H1 (cell line): ENCODE data around the gene MBLAC1. TPM values are rescaled to one million over a fixed set of nuclear protein-coding genes. Genes with fewer than 3 reads are reported as not detected.
"Not testable (repeated sequence)": the region's sequence is repeated elsewhere in the genome, so short reads cannot be mapped to it uniquely, and the experiment has no call there.

Experiments
- CTCF ChIA-PET: fragments of 300-600 bp; sonication (Branson Sonifier 250); formaldehyde crosslinking; loops from one replicate; lab custom pipeline; 2021; ENCODE audit not compliant: partially characterized antibody; lab: Charles Lee
- POLR2A ChIA-PET: fragments of 300-600 bp; sonication (Branson Sonifier 250); formaldehyde crosslinking; loops from one replicate; lab custom pipeline; 2021; ENCODE audit warnings: inconsistent platforms; ENCODE audit not compliant: partially characterized antibody; lab: Charles Lee
- DNase-seq, 2 experiments: peaks; one replicate each; pipeline versions ENCODE4 v3.0.0 to v3.0.0-alpha.2; 2010 to 2022; ENCODE audit warnings: low spot score in 2 of 2, low read depth in 1 of 2, mixed read lengths in 1 of 2
- FAIRE-seq: peaks from 2 replicates; lab custom pipeline; 2011; peaks lifted over from hg19 to GRCh38; lab: Jason Lieb, UNC
- H2AFZ ChIP-seq: 2 replicates; pipeline ENCODE4 v1.8.1; 2012; ENCODE audit warnings: low read length, inconsistent platforms
- H2AK5ac ChIP-seq: 2 replicates; pipeline ENCODE4 v1.6.1; 2013; ENCODE audit warnings: low read depth, low read length
- H2BK120ac ChIP-seq: replicated peaks from 2 replicates; pipeline ENCODE3; 2013; ENCODE audit warnings: low read depth, low read length, inconsistent platforms
- H2BK12ac ChIP-seq: 2 replicates; pipeline ENCODE4 v1.6.1; 2013; ENCODE audit warnings: low read depth, low read length
- H2BK15ac ChIP-seq: 2 replicates; pipeline ENCODE4 v1.6.1; 2013; ENCODE audit warnings: low read length
- H2BK20ac ChIP-seq: 2 replicates; pipeline ENCODE4 v1.6.1; 2013; ENCODE audit warnings: low read length
- H2BK5ac ChIP-seq: 2 replicates; pipeline ENCODE4 v1.6.1; 2013; ENCODE audit warnings: low read depth, low read length
- H3K14ac ChIP-seq: 2 replicates; pipeline ENCODE4 v1.6.1; 2013; ENCODE audit warnings: inconsistent platforms; ENCODE audit not compliant: insufficient read length
- H3K18ac ChIP-seq: 2 replicates; pipeline ENCODE4 v1.6.1; 2013; ENCODE audit warnings: low read length; ENCODE audit errors: extremely low read depth
- H3K23ac ChIP-seq: 2 replicates; pipeline ENCODE4 v1.6.1; 2013; ENCODE audit warnings: inconsistent platforms; ENCODE audit not compliant: insufficient read length
- H3K23me2 ChIP-seq: 2 replicates; pipeline ENCODE4 v1.6.1; 2013; ENCODE audit warnings: low read depth, low read length
- H3K27ac ChIP-seq: 2 replicates; pipeline ENCODE4 v1.6.1; 2011; ENCODE audit warnings: low read depth, low read length, inconsistent platforms
- H3K27me3 ChIP-seq, 4 experiments: replicated peaks in 1 of 4; 1 replicate in 1 of 4; 2 replicates in 3 of 4; pipeline versions ENCODE4 v1.6.1 to v1.8.1; 2011 to 2013; ENCODE audit warnings: low read length in 3 of 4, mild to moderate bottlenecking in 3 of 4, inconsistent platforms in 2 of 4, mixed read lengths in 2 of 4, moderate library complexity in 1 of 4; ENCODE audit not compliant: control insufficient read depth in 3 of 4, insufficient read depth in 3 of 4; ENCODE audit errors: extremely low read depth in 1 of 4
- H3K36me3 ChIP-seq, 4 experiments: 2 replicates each; pipeline versions ENCODE4 v1.6.1 to v1.8.1; 2011 to 2013; ENCODE audit warnings: mild to moderate bottlenecking in 4 of 4, low read length in 3 of 4, moderate library complexity in 2 of 4, control low read depth in 1 of 4, inconsistent platforms in 1 of 4; ENCODE audit not compliant: insufficient read depth in 4 of 4, control insufficient read depth in 2 of 4
- H3K4ac ChIP-seq: replicated peaks from 2 replicates; pipeline ENCODE3; 2013; ENCODE audit warnings: low read length, low read depth, mixed read lengths, inconsistent platforms; ENCODE audit not compliant: insufficient read length
- H3K4me1 ChIP-seq, 4 experiments: replicated peaks in 1 of 4; 1 replicate in 1 of 4; 2 replicates in 3 of 4; pipeline versions ENCODE4 v1.6.1 to v1.8.1; 2011 to 2013; ENCODE audit warnings: low read length in 3 of 4, inconsistent platforms in 2 of 4, mixed read lengths in 1 of 4; ENCODE audit not compliant: insufficient read depth in 4 of 4, control insufficient read depth in 3 of 4
- H3K4me2 ChIP-seq, 2 experiments: 2 replicates each; pipeline versions ENCODE4 v1.6.1 to v1.8.1; 2011 to 2013; ENCODE audit warnings: low read depth in 2 of 2, low read length in 2 of 2, control low read depth in 1 of 2, inconsistent platforms in 1 of 2, mild to moderate bottlenecking in 1 of 2; ENCODE audit not compliant: insufficient read depth in 1 of 2
- H3K4me3 ChIP-seq, 4 experiments: fragments of 200-600, 300-600 bp in 1 of 4; sonication (generic), shearing (Covaris generic), sonication (Bioruptor Twin) in 1 of 4; 2 replicates each; pipeline versions ENCODE4 v1.5.1 to v1.8.1; 2011 to 2016; ENCODE audit warnings: low read length in 4 of 4, low read depth in 3 of 4, control low read depth in 2 of 4, inconsistent platforms in 2 of 4, mild to moderate bottlenecking in 2 of 4, mixed read lengths in 1 of 4, moderate library complexity in 1 of 4; ENCODE audit not compliant: insufficient read depth in 2 of 4; ENCODE audit errors: extremely low read depth in 1 of 4
- H3K56ac ChIP-seq: replicated peaks from 2 replicates; pipeline ENCODE3; 2013; ENCODE audit warnings: low read depth, mild to moderate bottlenecking, mixed read lengths, low read length, inconsistent platforms; ENCODE audit not compliant: insufficient read length
- H3K79me1 ChIP-seq: 2 replicates; pipeline ENCODE4 v1.6.1; 2013; ENCODE audit warnings: low read depth, low read length, control low read depth
- H3K79me2 ChIP-seq, 2 experiments: 2 replicates each; pipeline versions ENCODE4 v1.6.1 to v1.8.1; 2012 to 2013; ENCODE audit warnings: low read length in 2 of 2, mild to moderate bottlenecking in 2 of 2, inconsistent platforms in 1 of 2; ENCODE audit not compliant: insufficient read depth in 2 of 2, control insufficient read depth in 1 of 2
- H3K9ac ChIP-seq, 4 experiments: replicated peaks in 1 of 4; 1 replicate in 1 of 4; 2 replicates in 3 of 4; pipeline versions ENCODE4 v1.6.1 to v1.8.1; 2011 to 2013; ENCODE audit warnings: low read depth in 3 of 4, low read length in 3 of 4, control low read depth in 2 of 4, mild to moderate bottlenecking in 2 of 4, moderate library complexity in 2 of 4, inconsistent platforms in 1 of 4; ENCODE audit errors: extremely low read depth in 1 of 4
- H3K9me3 ChIP-seq, 2 experiments: 2 replicates each; pipeline versions ENCODE4 v1.6.1 to v1.8.1; 2012 to 2013; ENCODE audit warnings: mild to moderate bottlenecking in 2 of 2, moderate library complexity in 2 of 2, control low read depth in 1 of 2, inconsistent platforms in 1 of 2, low read depth in 1 of 2, low read length in 1 of 2, mixed read lengths in 1 of 2; ENCODE audit not compliant: insufficient read depth in 2 of 2
- H4K20me1 ChIP-seq, 2 experiments: replicated peaks in 1 of 2; 2 replicates each; pipeline versions ENCODE3 to v1.8.1; 2011 to 2013; ENCODE audit warnings: inconsistent platforms in 2 of 2, low read length in 2 of 2, mild to moderate bottlenecking in 1 of 2; ENCODE audit not compliant: insufficient read depth in 2 of 2, control insufficient read depth in 1 of 2
- H4K5ac ChIP-seq: 2 replicates; pipeline ENCODE4 v1.6.1; 2013; ENCODE audit warnings: low read length, low read depth, mixed read lengths, inconsistent platforms; ENCODE audit not compliant: insufficient read length
- H4K8ac ChIP-seq: 2 replicates; pipeline ENCODE4 v1.8.0; 2013; ENCODE audit warnings: mild to moderate bottlenecking, moderate library complexity, low read length, inconsistent platforms; ENCODE audit not compliant: insufficient read depth; ENCODE audit errors: extremely low read depth
- H4K91ac ChIP-seq: replicated peaks from 2 replicates; pipeline ENCODE3; 2013; ENCODE audit warnings: low read length, mixed read lengths, inconsistent platforms; ENCODE audit not compliant: insufficient read length
- WGBS, 2 experiments: shearing (Covaris generic) in 1 of 2; methylation state at CpG; one replicate each; pipeline versions ENCODE4 v1.1.6 to v1.1.7; 2013 to 2015; ENCODE audit warnings: low lambda C conversion rate in 2 of 2, mixed read lengths in 2 of 2, inconsistent platforms in 1 of 2, low coverage in 1 of 2, missing lambda C conversion rate in 1 of 2; ENCODE audit not compliant: insufficient replicate concordance in 2 of 2, insufficient coverage in 1 of 2, insufficient read length in 1 of 2; ENCODE audit errors: extremely low coverage in 1 of 2, missing lambda C conversion rate in 1 of 2; 5-methylcytosine and 5-hydroxymethylcytosine counted together
- polyA plus RNA-seq, 7 experiments: library from polyadenylated mRNA; depleted of rRNA in 3 of 7; stranded (reverse) in 5 of 7; unstranded in 2 of 7; fragments of >200 nt in 5 of 7; fragments of 200-250 nt in 2 of 7; gene quantifications; 1 replicate in 5 of 7; 2 replicates in 1 of 7; 4 replicates in 1 of 7; pipeline versions ENCODE4 v1.2.1 to v1.2.3, GENCODE V29; 2011 to 2013; ENCODE audit warnings: missing spikeins in 2 of 7, mixed read lengths in 2 of 7
- total RNA-seq: library from RNA; stranded (reverse); fragmentation: NEBNext Ultra II Directional; extraction: Animal tissue kit (Norgen Biotek cat#: 25700); gene quantifications from 2 replicates; pipeline ENCODE4 v1.2.1, GENCODE V29; 2021

Gene MBLAC1
- total and polyA plus RNA-seq, 2 of the 8 experiments (the other 6 are each of a cell fraction or from before 2014, with no cell fraction given) = 1.00 to 1.7 TPM

GRCh38 chr7:100130220-100130607, 3.4 kb downstream of the MBLAC1 start:
- not testable (repeated sequence) for H2BK120ac ChIP-seq, H3K9me3 ChIP-seq, H3K36me3 ChIP-seq, H2BK15ac ChIP-seq, H3K4me3 ChIP-seq, DNase-seq, H4K20me1 ChIP-seq, H3K18ac ChIP-seq, H2BK5ac ChIP-seq, H3K23ac ChIP-seq, H4K5ac ChIP-seq, H3K79me1 ChIP-seq, H2BK12ac ChIP-seq, H2BK20ac ChIP-seq, H3K56ac ChIP-seq, H3K4ac ChIP-seq, H3K27ac ChIP-seq, H3K14ac ChIP-seq, H4K8ac ChIP-seq, H3K9ac ChIP-seq, FAIRE-seq, H3K23me2 ChIP-seq, H3K4me1 ChIP-seq, H2AK5ac ChIP-seq, H3K79me2 ChIP-seq, H4K91ac ChIP-seq, H2AFZ ChIP-seq
- ChIA-PET POLR2A (interaction anchor here (0.6 to 4.1 kb wide), 14 partner anchors 11 to 544 kb away, joined by 3 to 68 read pairs (median 4); partner anchors contain the start of genes AP4M1, LAMTOR4, MCM7 and ZKSCAN1), CTCF (interaction anchor here (0.6 to 9.0 kb wide), 26 partner anchors 9 to 252 kb away, joined by 3 to 108 read pairs (median 5); partner anchors contain the start of genes AP4M1, GAL3ST4, LAMTOR4 and MCM7)
- 0 out of 4 replicates have a peak overlapping the region, but pooled peaks of 1 of the 2 experiments have one; percentile 0 for H3K4me2 ChIP-seq
- WGBS, 2 experiments = 100% methylated on average over 1 of the region's 1 CpG; no CpG with 5 or more reads in 1 of the 2 experiments
- peaks cover 0 to 11% (median 0%) of the 10 kb centered on the region in 4 experiments; a peak in 2 of 7 replicates for H3K27me3 ChIP-seq
